ENCODE data around the gene ZNF423. TPM values are rescaled to one million over a fixed set of nuclear protein-coding genes. Genes with fewer than 3 reads are reported as not detected.

ZNF423 gene
- total RNA-seq, 1 donor from 2014 or later = 49.8 TPM

DNA sequence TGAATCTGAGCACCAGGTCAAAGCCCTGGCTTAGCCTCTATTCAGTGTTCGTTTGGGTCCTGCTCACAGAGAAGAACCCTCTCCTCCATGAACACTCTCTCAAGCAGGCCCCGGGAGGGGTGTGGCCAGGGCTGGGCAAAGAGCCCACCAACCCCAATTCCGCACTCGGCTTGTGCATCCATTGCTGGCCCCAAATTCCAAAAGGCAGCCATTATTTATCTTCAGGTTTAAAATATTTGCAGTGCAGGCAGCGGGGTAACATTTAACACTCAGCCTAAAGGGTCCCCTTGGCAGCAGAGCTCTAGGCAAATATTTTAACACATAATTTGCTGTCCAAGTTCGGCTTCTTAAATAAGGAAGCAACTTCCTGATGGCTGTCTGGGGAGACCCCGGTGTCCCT, 115.7 kb downstream of the ZNF423 start:
- Mint-ChIP-seq H3K27ac (peak overlapping the region; percentile 37), H3K4me3 (ENCODE audit: low read depth) (no peak overlapping the region), H3K4me1 (ENCODE audit: low read depth) (peaks cover 4% of the 10 kb centered on the region), H3K27me3 (no peaks in the 10 kb centered on the region), H3K36me3 (ENCODE audit: insufficient read depth) (no peaks in the 10 kb centered on the region), H3K9me3 (ENCODE audit: low read depth) (no peaks in the 10 kb centered on the region)
- DNase-seq (ENCODE audit: low spot score, unreplicated experiment) = no peak
- TF ChIP-seq, protein P1, sequence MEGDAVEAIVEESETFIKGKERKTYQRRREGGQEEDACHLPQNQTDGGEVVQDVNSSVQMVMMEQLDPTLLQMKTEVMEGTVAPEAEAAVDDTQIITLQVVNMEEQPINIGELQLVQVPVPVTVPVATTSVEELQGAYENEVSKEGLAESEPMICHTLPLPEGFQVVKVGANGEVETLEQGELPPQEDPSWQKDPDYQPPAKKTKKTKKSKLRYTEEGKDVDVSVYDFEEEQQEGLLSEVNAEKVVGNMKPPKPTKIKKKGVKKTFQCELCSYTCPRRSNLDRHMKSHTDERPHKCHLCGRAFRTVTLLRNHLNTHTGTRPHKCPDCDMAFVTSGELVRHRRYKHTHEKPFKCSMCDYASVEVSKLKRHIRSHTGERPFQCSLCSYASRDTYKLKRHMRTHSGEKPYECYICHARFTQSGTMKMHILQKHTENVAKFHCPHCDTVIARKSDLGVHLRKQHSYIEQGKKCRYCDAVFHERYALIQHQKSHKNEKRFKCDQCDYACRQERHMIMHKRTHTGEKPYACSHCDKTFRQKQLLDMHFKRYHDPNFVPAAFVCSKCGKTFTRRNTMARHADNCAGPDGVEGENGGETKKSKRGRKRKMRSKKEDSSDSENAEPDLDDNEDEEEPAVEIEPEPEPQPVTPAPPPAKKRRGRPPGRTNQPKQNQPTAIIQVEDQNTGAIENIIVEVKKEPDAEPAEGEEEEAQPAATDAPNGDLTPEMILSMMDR (IDR thresholded peaks at IDR 0.05; ENCODE audit: unreplicated experiment) = no peak

DNA sequence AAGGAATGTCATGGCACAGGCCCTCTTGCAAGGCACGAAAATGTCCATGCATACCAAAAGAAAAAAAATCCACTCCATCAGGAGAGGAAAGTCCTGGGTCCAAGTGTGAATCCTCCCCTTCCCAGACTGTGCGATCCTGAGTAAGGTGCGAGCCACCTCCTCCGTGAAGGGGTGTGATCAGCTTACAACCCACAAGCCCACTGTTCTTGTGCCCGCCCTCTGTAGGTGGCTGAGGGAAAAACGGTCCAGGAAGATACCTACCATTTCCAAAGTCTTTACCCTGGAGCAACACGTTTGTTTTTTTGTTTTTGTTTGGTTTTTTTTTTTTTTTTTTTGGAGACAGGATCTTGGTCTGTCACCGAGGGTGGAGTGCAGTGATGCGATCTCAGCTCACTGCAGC, 116.5 kb downstream of the ZNF423 start:
- Mint-ChIP-seq H3K4me1 (ENCODE audit: low read depth) (peaks cover 4% of the 10 kb centered on the region), H3K36me3 (ENCODE audit: insufficient read depth) (no peaks in the 10 kb centered on the region), H3K27ac (no peak overlapping the region), H3K27me3 (no peaks in the 10 kb centered on the region), H3K9me3 (ENCODE audit: low read depth) (no peaks in the 10 kb centered on the region), H3K4me3 (ENCODE audit: low read depth) (no peak overlapping the region)
- no peak for DNase-seq (ENCODE audit: low spot score, unreplicated experiment)
- TF ChIP-seq, protein P1 (IDR thresholded peaks at IDR 0.05; ENCODE audit: unreplicated experiment) = peak; percentile 33

DNA sequence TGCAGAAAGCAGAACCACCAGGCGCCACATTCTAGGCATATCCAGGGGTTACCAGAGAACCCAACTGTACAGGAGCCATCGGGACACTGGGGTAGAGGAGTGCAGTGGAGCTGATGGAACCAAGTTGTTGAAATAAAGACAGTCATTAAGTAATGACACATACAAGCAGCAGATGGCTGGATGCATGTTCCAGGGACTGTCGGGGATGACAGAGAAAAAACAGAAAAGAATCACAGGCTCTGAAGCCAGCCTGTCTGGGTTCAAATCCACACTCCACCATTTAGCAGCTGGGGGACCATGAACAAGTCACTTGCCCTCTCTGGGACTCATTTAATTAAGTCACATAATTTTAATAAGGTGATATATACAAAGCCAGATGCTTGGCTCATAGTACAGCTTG, 117.1 kb downstream of the ZNF423 start:
- TF ChIP-seq, protein P1 (IDR thresholded peaks at IDR 0.05; ENCODE audit: unreplicated experiment) = no peak
- no peaks in the 10 kb centered on the region for H3K9me3 Mint-ChIP-seq (ENCODE audit: low read depth)
- H3K27ac Mint-ChIP-seq = no peak overlapping the region
- H3K4me1 Mint-ChIP-seq (ENCODE audit: low read depth) = peaks cover 4% of the 10 kb centered on the region
- DNase-seq (ENCODE audit: low spot score, unreplicated experiment) = no peak
- no peaks in the 10 kb centered on the region for H3K27me3 Mint-ChIP-seq
- H3K36me3 Mint-ChIP-seq (ENCODE audit: insufficient read depth) = no peaks in the 10 kb centered on the region
- no peak overlapping the region for H3K4me3 Mint-ChIP-seq (ENCODE audit: low read depth)

DNA sequence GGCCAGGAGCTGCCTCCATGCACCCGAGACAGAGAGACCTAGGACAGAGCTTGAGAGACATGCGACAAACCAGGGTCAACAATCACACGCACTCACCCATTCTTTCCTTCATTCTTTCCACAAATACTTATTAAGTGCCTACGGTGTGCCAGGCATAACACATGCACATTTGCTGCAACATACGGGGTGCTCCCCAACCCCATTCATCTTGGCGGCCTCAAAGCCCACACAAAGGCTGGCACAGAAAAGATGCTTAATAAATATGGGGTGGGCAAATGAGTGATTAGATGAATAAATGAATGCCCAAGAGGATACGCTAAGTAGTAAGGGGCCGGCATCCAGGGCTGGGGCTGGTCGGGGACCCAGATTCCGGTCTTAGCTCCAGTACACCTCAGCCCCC, 117.9 kb downstream of the ZNF423 start:
- TF ChIP-seq, protein P1 (IDR thresholded peaks at IDR 0.05; ENCODE audit: unreplicated experiment) = no peak
- peaks cover 2% of the 10 kb centered on the region for H3K4me1 Mint-ChIP-seq (ENCODE audit: low read depth)
- H3K9me3 Mint-ChIP-seq (ENCODE audit: low read depth) = no peaks in the 10 kb centered on the region
- H3K36me3 Mint-ChIP-seq (ENCODE audit: insufficient read depth) = no peaks in the 10 kb centered on the region
- H3K27ac Mint-ChIP-seq = no peak overlapping the region
- no peaks in the 10 kb centered on the region for H3K27me3 Mint-ChIP-seq
- no peak overlapping the region for H3K4me3 Mint-ChIP-seq (ENCODE audit: low read depth)
- DNase-seq (ENCODE audit: low spot score, unreplicated experiment) = no peak

DNA sequence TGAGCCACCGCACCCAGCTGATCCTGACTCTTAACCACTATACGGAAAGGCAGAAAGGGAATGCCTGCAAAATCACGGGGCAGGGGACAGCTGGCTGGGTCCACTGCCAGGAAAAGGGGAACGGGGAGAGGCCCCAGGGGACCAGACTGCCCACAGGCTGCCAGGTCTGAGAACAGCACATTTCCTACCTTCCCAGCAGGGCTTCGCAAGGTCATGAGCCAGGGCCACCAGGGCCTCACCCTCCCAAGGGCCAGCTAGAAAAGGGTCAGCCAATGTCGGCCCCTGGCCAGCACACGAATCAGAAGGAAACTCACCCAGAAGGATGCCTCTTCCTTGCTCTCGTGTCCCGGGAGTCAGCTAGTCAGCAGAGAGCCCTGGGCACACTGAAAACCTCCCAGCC, 118.4 kb downstream of the ZNF423 start:
- H3K36me3 Mint-ChIP-seq (ENCODE audit: insufficient read depth) = no peaks in the 10 kb centered on the region
- H3K4me1 Mint-ChIP-seq (ENCODE audit: low read depth) = peaks cover 1% of the 10 kb centered on the region
- no peaks in the 10 kb centered on the region for H3K9me3 Mint-ChIP-seq (ENCODE audit: low read depth)
- TF ChIP-seq, protein P1 (IDR thresholded peaks at IDR 0.05; ENCODE audit: unreplicated experiment) = no peak
- H3K27me3 Mint-ChIP-seq = no peaks in the 10 kb centered on the region
- H3K27ac Mint-ChIP-seq = no peak overlapping the region
- H3K4me3 Mint-ChIP-seq (ENCODE audit: low read depth) = no peak overlapping the region
- DNase-seq (ENCODE audit: low spot score, unreplicated experiment) = no peak
